SK-N-SH treated with all-trans-retinoic acid at 6 μM for 48 hours (cell line): ENCODE data around the gene MTCL1.

Source experiments
- ATAC-seq: fragments of 200-7000 bp; cut with Tn5 transposase; 3 replicates; pipeline ENCODE4 v1.9.1; 2020; ENCODE audit warnings: mild to moderate bottlenecking, moderate library complexity
- ARNTL ChIP-seq: fragments of 450-650 bp; formaldehyde crosslinking; IDR thresholded peaks from 2 replicates; pipeline ENCODE4 v1.5.0; 2020; ENCODE audit warnings: low read depth, mild to moderate bottlenecking, moderate library complexity, borderline replicate concordance
- BACH2 ChIP-seq: fragments of 250-450 bp; sonication (Bioruptor Pico); IDR thresholded peaks from 2 replicates; pipeline ENCODE4 v1.9.0; 2021; ENCODE audit warnings: mild to moderate bottlenecking, borderline replicate concordance
- CREB5 ChIP-seq: fragments of 250-450 bp; sonication (Bioruptor Pico); IDR thresholded peaks from 2 replicates; pipeline ENCODE4 v1.5.1; 2020; ENCODE audit warnings: low read depth, mild to moderate bottlenecking, moderate library complexity
- CSDC2 ChIP-seq: fragments of 250-450 bp; sonication (Bioruptor Pico); IDR thresholded peaks from 2 replicates; pipeline ENCODE4 v1.5.0; 2020; ENCODE audit warnings: mild to moderate bottlenecking, moderate library complexity
- CSRNP3 ChIP-seq: fragments of 250-450 bp; sonication (Bioruptor Pico); IDR thresholded peaks from 2 replicates; pipeline ENCODE4 v1.5.1; 2021; ENCODE audit warnings: mild to moderate bottlenecking, moderate library complexity
- ISL1 ChIP-seq: fragments of 250-450 bp; sonication (Bioruptor Pico); IDR thresholded peaks from 2 replicates; pipeline ENCODE4 v2.1.2; 2022; ENCODE audit warnings: mild to moderate bottlenecking, moderate library complexity
- OSR1 ChIP-seq: fragments of 250-450 bp; sonication (Bioruptor Pico); IDR thresholded peaks from 2 replicates; pipeline ENCODE4 v1.8.0; 2022; ENCODE audit warnings: moderate library complexity, mild to moderate bottlenecking, inconsistent platforms
- PATZ1 ChIP-seq: fragments of 250-450 bp; sonication (Bioruptor Pico); IDR thresholded peaks from 2 replicates; pipeline ENCODE4 v1.8.0; 2020; ENCODE audit warnings: mild to moderate bottlenecking, moderate library complexity, borderline replicate concordance
- POU6F1 ChIP-seq: fragments of 250-450 bp; sonication (Bioruptor Pico); IDR thresholded peaks from 2 replicates; pipeline ENCODE4 v1.8.0; 2021; ENCODE audit warnings: low read depth, mild to moderate bottlenecking, moderate library complexity, borderline replicate concordance
- PPARA ChIP-seq: fragments of 250-450 bp; sonication (Bioruptor Pico); IDR thresholded peaks from 2 replicates; pipeline ENCODE4 v1.5.0; 2020; ENCODE audit warnings: mild to moderate bottlenecking, borderline replicate concordance
- RARB ChIP-seq: fragments of 250-450 bp; sonication (Bioruptor Pico); IDR thresholded peaks from 2 replicates; pipeline ENCODE4 v1.8.0; 2021; ENCODE audit warnings: mild to moderate bottlenecking, moderate library complexity
- SNAI2 ChIP-seq: fragments of 250-450 bp; sonication (Bioruptor Pico); IDR thresholded peaks from 2 replicates; pipeline ENCODE4 v1.5.0; 2020; ENCODE audit warnings: mild to moderate bottlenecking, moderate library complexity
- TCF4 ChIP-seq: fragments of 250-450 bp; sonication (Bioruptor Pico); IDR thresholded peaks from 2 replicates; pipeline ENCODE4 v1.8.0; 2021; ENCODE audit warnings: mild to moderate bottlenecking, moderate library complexity, borderline replicate concordance
- TOX ChIP-seq: fragments of 250-450 bp; sonication (Bioruptor Pico); IDR thresholded peaks from 2 replicates; pipeline ENCODE4 v1.8.0; 2021; ENCODE audit warnings: mild to moderate bottlenecking, moderate library complexity, borderline replicate concordance
- TSHZ2 ChIP-seq: fragments of 250-450 bp; sonication (Bioruptor Pico); IDR thresholded peaks from 2 replicates; pipeline ENCODE4 v1.5.0; 2020; ENCODE audit warnings: mild to moderate bottlenecking, moderate library complexity
- ZC3H10 ChIP-seq: fragments of 250-450 bp; sonication (Bioruptor Pico); IDR thresholded peaks from 2 replicates; pipeline ENCODE4 v1.5.1; 2021; ENCODE audit warnings: mild to moderate bottlenecking, moderate library complexity
- ZFP3 ChIP-seq: fragments of 250-450 bp; sonication (Bioruptor Pico); IDR thresholded peaks from 2 replicates; pipeline ENCODE4 v1.5.0; 2020; ENCODE audit warnings: mild to moderate bottlenecking, moderate library complexity
- ZFP30 ChIP-seq: fragments of 450-650 bp; formaldehyde crosslinking; IDR thresholded peaks from 2 replicates; pipeline ENCODE4 v1.5.0; 2022; ENCODE audit warnings: mild to moderate bottlenecking, moderate library complexity
- ZNF565 ChIP-seq: fragments of 450-650 bp; formaldehyde crosslinking; conservative IDR thresholded peaks from 2 replicates; pipeline ENCODE4 v1.5.0; 2020; ENCODE audit warnings: low read depth, mild to moderate bottlenecking, moderate library complexity
- ZNF70 ChIP-seq: fragments of 450-650 bp; formaldehyde crosslinking; IDR thresholded peaks from 2 replicates; pipeline ENCODE4 v1.5.0; 2020; ENCODE audit warnings: mild to moderate bottlenecking, moderate library complexity
- ZNF8 ChIP-seq: fragments of 450-650 bp; formaldehyde crosslinking; IDR thresholded peaks from 2 replicates; pipeline ENCODE4 v1.5.0; 2020; ENCODE audit warnings: mild to moderate bottlenecking, moderate library complexity

Gene MTCL1

GRCh38 chr18:8773980-8774379 is 68.6 kb downstream of the MTCL1 start:
- ATAC-seq = no peak
- no peak for TF ChIP-seq OSR1 (CRISPR knock-in tag)
- TF ChIP-seq BACH2 (CRISPR knock-in tag) = no peak
- no peak for TF ChIP-seq SNAI2 (CRISPR knock-in tag)
- no peak for TF ChIP-seq ZFP30 (CRISPR knock-in tag)
- TF ChIP-seq TOX (CRISPR knock-in tag) = no peak
- no peak for TF ChIP-seq CSDC2 (CRISPR knock-in tag)
- TF ChIP-seq ZNF565 (CRISPR knock-in tag) = no peak
- no peak for TF ChIP-seq RARB (CRISPR knock-in tag)
- no peak for TF ChIP-seq ARNTL (CRISPR knock-in tag)
- TF ChIP-seq PATZ1 (CRISPR knock-in tag) = no peak
- no peak for TF ChIP-seq ZNF70 (CRISPR knock-in tag)
- TF ChIP-seq TSHZ2 = no peak
- no peak for TF ChIP-seq ISL1 (CRISPR knock-in tag)
- no peak for TF ChIP-seq ZC3H10 (CRISPR knock-in tag)
- no peak for TF ChIP-seq CSRNP3 (CRISPR knock-in tag)
- TF ChIP-seq ZNF8 (CRISPR knock-in tag) = no peak
- TF ChIP-seq POU6F1 = no peak
- no peak for TF ChIP-seq ZFP3 (CRISPR knock-in tag)

- ATAC-seq = no peak
- TF ChIP-seq RARB (CRISPR knock-in tag) (no peak), ARNTL (CRISPR knock-in tag) (no peak), TOX (CRISPR knock-in tag) (no peak), PATZ1 (CRISPR knock-in tag) (no peak), CREB5 (CRISPR knock-in tag) (no peak), CSDC2 (CRISPR knock-in tag) (no peak), OSR1 (CRISPR knock-in tag) (no peak), TSHZ2 (no peak), ISL1 (CRISPR knock-in tag) (no peak), BACH2 (CRISPR knock-in tag) (no peak), ZFP3 (CRISPR knock-in tag) (no peak), TCF4 (no peak), ZNF70 (CRISPR knock-in tag) (no peak), POU6F1 (no peak), PPARA (CRISPR knock-in tag) (no peak), ZNF565 (CRISPR knock-in tag) (no peak)
Observed at GRCh38 chr18:8776013-8776943, 70.9 kb downstream of the MTCL1 start.
